SK-N-SH treated with all-trans-retinoic acid at 6 μM for 48 hours (cell line): ENCODE data around the gene PRELID3B.

ENCODE experiments used
- ATAC-seq: fragments of 200-7000 bp; cut with Tn5 transposase; 3 replicates; pipeline ENCODE4 v1.9.1; 2020; ENCODE audit warnings: mild to moderate bottlenecking, moderate library complexity
- ARNTL ChIP-seq: fragments of 450-650 bp; formaldehyde crosslinking; IDR thresholded peaks from 2 replicates; pipeline ENCODE4 v1.5.0; 2020; ENCODE audit warnings: low read depth, mild to moderate bottlenecking, moderate library complexity, borderline replicate concordance
- BACH2 ChIP-seq: fragments of 250-450 bp; sonication (Bioruptor Pico); IDR thresholded peaks from 2 replicates; pipeline ENCODE4 v1.9.0; 2021; ENCODE audit warnings: mild to moderate bottlenecking, borderline replicate concordance
- CSDC2 ChIP-seq: fragments of 250-450 bp; sonication (Bioruptor Pico); IDR thresholded peaks from 2 replicates; pipeline ENCODE4 v1.5.0; 2020; ENCODE audit warnings: mild to moderate bottlenecking, moderate library complexity
- ESRRG ChIP-seq: fragments of 250-450 bp; sonication (Bioruptor Pico); IDR thresholded peaks from 2 replicates; pipeline ENCODE4 v1.6.1; 2021; ENCODE audit warnings: mild to moderate bottlenecking
- GLIS3 ChIP-seq: fragments of 250-450 bp; sonication (Bioruptor Pico); IDR thresholded peaks from 2 replicates; pipeline ENCODE4 v1.5.0; 2020; ENCODE audit warnings: mild to moderate bottlenecking, moderate library complexity
- ISL1 ChIP-seq: fragments of 250-450 bp; sonication (Bioruptor Pico); IDR thresholded peaks from 2 replicates; pipeline ENCODE4 v2.1.2; 2022; ENCODE audit warnings: mild to moderate bottlenecking, moderate library complexity
- OSR1 ChIP-seq: fragments of 250-450 bp; sonication (Bioruptor Pico); IDR thresholded peaks from 2 replicates; pipeline ENCODE4 v1.8.0; 2022; ENCODE audit warnings: moderate library complexity, mild to moderate bottlenecking, inconsistent platforms
- POU6F1 ChIP-seq: fragments of 250-450 bp; sonication (Bioruptor Pico); IDR thresholded peaks from 2 replicates; pipeline ENCODE4 v1.8.0; 2021; ENCODE audit warnings: low read depth, mild to moderate bottlenecking, moderate library complexity, borderline replicate concordance
- PPARA ChIP-seq: fragments of 250-450 bp; sonication (Bioruptor Pico); IDR thresholded peaks from 2 replicates; pipeline ENCODE4 v1.5.0; 2020; ENCODE audit warnings: mild to moderate bottlenecking, borderline replicate concordance
- RARB ChIP-seq: fragments of 250-450 bp; sonication (Bioruptor Pico); IDR thresholded peaks from 2 replicates; pipeline ENCODE4 v1.8.0; 2021; ENCODE audit warnings: mild to moderate bottlenecking, moderate library complexity
- SNAI2 ChIP-seq: fragments of 250-450 bp; sonication (Bioruptor Pico); IDR thresholded peaks from 2 replicates; pipeline ENCODE4 v1.5.0; 2020; ENCODE audit warnings: mild to moderate bottlenecking, moderate library complexity
- TCF4 ChIP-seq: fragments of 250-450 bp; sonication (Bioruptor Pico); IDR thresholded peaks from 2 replicates; pipeline ENCODE4 v1.8.0; 2021; ENCODE audit warnings: mild to moderate bottlenecking, moderate library complexity, borderline replicate concordance
- TOX ChIP-seq: fragments of 250-450 bp; sonication (Bioruptor Pico); IDR thresholded peaks from 2 replicates; pipeline ENCODE4 v1.8.0; 2021; ENCODE audit warnings: mild to moderate bottlenecking, moderate library complexity, borderline replicate concordance
- TSHZ2 ChIP-seq: fragments of 250-450 bp; sonication (Bioruptor Pico); IDR thresholded peaks from 2 replicates; pipeline ENCODE4 v1.5.0; 2020; ENCODE audit warnings: mild to moderate bottlenecking, moderate library complexity
- ZC3H10 ChIP-seq: fragments of 250-450 bp; sonication (Bioruptor Pico); IDR thresholded peaks from 2 replicates; pipeline ENCODE4 v1.5.1; 2021; ENCODE audit warnings: mild to moderate bottlenecking, moderate library complexity
- ZFP3 ChIP-seq: fragments of 250-450 bp; sonication (Bioruptor Pico); IDR thresholded peaks from 2 replicates; pipeline ENCODE4 v1.5.0; 2020; ENCODE audit warnings: mild to moderate bottlenecking, moderate library complexity
- ZFP30 ChIP-seq: fragments of 450-650 bp; formaldehyde crosslinking; IDR thresholded peaks from 2 replicates; pipeline ENCODE4 v1.5.0; 2022; ENCODE audit warnings: mild to moderate bottlenecking, moderate library complexity
- ZNF565 ChIP-seq: fragments of 450-650 bp; formaldehyde crosslinking; conservative IDR thresholded peaks from 2 replicates; pipeline ENCODE4 v1.5.0; 2020; ENCODE audit warnings: low read depth, mild to moderate bottlenecking, moderate library complexity
- ZNF70 ChIP-seq: fragments of 450-650 bp; formaldehyde crosslinking; IDR thresholded peaks from 2 replicates; pipeline ENCODE4 v1.5.0; 2020; ENCODE audit warnings: mild to moderate bottlenecking, moderate library complexity
- ZNF8 ChIP-seq: fragments of 450-650 bp; formaldehyde crosslinking; IDR thresholded peaks from 2 replicates; pipeline ENCODE4 v1.5.0; 2020; ENCODE audit warnings: mild to moderate bottlenecking, moderate library complexity
- TF ChIP-seq, protein P1 (sequence below): fragments of 250-450 bp; sonication (Bioruptor Pico); IDR thresholded peaks from 2 replicates; pipeline ENCODE4 v1.8.0; 2020; ENCODE audit warnings: mild to moderate bottlenecking, moderate library complexity, borderline replicate concordance
- TF ChIP-seq, protein P2 (sequence below): fragments of 250-450 bp; sonication (Bioruptor Pico); IDR thresholded peaks from 2 replicates; pipeline ENCODE4 v1.5.1; 2020; ENCODE audit warnings: low read depth, mild to moderate bottlenecking, moderate library complexity
- TF ChIP-seq, protein P3 (sequence below): fragments of 250-450 bp; sonication (Bioruptor Pico); IDR thresholded peaks from 2 replicates; pipeline ENCODE4 v1.5.1; 2021; ENCODE audit warnings: mild to moderate bottlenecking, moderate library complexity

Gene PRELID3B

GRCh38 chr20:58986286-58986967 lies 56.2 kb downstream of the PRELID3B start (continued):
- TF ChIP-seq, protein P1, sequence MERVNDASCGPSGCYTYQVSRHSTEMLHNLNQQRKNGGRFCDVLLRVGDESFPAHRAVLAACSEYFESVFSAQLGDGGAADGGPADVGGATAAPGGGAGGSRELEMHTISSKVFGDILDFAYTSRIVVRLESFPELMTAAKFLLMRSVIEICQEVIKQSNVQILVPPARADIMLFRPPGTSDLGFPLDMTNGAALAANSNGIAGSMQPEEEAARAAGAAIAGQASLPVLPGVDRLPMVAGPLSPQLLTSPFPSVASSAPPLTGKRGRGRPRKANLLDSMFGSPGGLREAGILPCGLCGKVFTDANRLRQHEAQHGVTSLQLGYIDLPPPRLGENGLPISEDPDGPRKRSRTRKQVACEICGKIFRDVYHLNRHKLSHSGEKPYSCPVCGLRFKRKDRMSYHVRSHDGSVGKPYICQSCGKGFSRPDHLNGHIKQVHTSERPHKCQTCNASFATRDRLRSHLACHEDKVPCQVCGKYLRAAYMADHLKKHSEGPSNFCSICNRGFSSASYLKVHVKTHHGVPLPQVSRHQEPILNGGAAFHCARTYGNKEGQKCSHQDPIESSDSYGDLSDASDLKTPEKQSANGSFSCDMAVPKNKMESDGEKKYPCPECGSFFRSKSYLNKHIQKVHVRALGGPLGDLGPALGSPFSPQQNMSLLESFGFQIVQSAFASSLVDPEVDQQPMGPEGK (CRISPR knock-in tag): no peak
- TF ChIP-seq ESRRG (CRISPR knock-in tag): no peak

- TF ChIP-seq POU6F1 (CRISPR knock-in tag) (no peak), ZFP30 (no peak), ZNF565 (CRISPR knock-in tag) (no peak), BACH2 (CRISPR knock-in tag) (no peak), ZFP3 (CRISPR knock-in tag) (no peak), RARB (no peak), SNAI2 (no peak), TCF4 (CRISPR knock-in tag) (no peak), GLIS3 (no peak), TOX (no peak), PPARA (CRISPR knock-in tag) (no peak), ISL1 (CRISPR knock-in tag) (no peak), ZNF70 (no peak), ARNTL (CRISPR knock-in tag) (no peak), CSDC2 (CRISPR knock-in tag) (no peak)
- TF ChIP-seq, protein P2, sequence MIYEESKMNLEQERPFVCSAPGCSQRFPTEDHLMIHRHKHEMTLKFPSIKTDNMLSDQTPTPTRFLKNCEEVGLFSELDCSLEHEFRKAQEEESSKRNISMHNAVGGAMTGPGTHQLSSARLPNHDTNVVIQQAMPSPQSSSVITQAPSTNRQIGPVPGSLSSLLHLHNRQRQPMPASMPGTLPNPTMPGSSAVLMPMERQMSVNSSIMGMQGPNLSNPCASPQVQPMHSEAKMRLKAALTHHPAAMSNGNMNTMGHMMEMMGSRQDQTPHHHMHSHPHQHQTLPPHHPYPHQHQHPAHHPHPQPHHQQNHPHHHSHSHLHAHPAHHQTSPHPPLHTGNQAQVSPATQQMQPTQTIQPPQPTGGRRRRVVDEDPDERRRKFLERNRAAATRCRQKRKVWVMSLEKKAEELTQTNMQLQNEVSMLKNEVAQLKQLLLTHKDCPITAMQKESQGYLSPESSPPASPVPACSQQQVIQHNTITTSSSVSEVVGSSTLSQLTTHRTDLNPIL: no peak
- TF ChIP-seq, protein P3, sequence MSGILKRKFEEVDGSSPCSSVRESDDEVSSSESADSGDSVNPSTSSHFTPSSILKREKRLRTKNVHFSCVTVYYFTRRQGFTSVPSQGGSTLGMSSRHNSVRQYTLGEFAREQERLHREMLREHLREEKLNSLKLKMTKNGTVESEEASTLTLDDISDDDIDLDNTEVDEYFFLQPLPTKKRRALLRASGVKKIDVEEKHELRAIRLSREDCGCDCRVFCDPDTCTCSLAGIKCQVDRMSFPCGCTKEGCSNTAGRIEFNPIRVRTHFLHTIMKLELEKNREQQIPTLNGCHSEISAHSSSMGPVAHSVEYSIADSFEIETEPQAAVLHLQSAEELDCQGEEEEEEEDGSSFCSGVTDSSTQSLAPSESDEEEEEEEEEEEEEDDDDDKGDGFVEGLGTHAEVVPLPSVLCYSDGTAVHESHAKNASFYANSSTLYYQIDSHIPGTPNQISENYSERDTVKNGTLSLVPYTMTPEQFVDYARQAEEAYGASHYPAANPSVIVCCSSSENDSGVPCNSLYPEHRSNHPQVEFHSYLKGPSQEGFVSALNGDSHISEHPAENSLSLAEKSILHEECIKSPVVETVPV: no peak
- no peak for ATAC-seq
Observed at GRCh38 chr20:58985656-58986055, 56.9 kb downstream of the PRELID3B start.

DNA sequence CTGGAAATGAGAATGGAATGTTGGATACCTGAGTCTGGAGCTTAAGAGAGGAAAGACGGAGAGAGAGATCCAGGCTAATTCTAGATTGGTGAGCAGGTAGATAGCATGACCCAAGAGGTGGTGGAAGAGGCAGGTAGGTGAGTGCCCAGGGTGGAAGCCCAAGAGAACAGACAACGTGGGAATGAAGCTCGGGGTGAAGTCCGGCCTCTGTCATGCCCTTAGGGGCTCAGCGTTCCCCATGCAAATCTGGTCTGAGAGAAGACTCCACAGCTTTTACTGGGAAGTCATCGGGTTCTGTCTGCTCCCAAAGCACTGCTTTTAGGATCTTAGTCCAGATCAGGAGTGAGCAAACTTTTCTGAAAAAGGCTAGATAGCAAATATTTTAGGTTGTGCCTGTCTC lies 57.9 kb downstream of the PRELID3B start:
- no peak for ATAC-seq
- TF ChIP-seq, protein P2: no peak
- TF ChIP-seq ARNTL (CRISPR knock-in tag) (no peak), ZNF70 (no peak), ZNF565 (CRISPR knock-in tag) (no peak), ZC3H10 (CRISPR knock-in tag) (no peak), ZNF8 (CRISPR knock-in tag) (no peak), ZFP3 (CRISPR knock-in tag) (no peak), POU6F1 (CRISPR knock-in tag) (no peak), ZFP30 (no peak), TOX (no peak), CSDC2 (CRISPR knock-in tag) (no peak), BACH2 (CRISPR knock-in tag) (no peak), ESRRG (CRISPR knock-in tag) (no peak), OSR1 (CRISPR knock-in tag) (no peak), TSHZ2 (CRISPR knock-in tag) (no peak), PPARA (CRISPR knock-in tag) (no peak)
- TF ChIP-seq, protein P3: no peak
